ENCODE results near the gene KCNAB1. TPM values are rescaled to one million over a fixed set of nuclear protein-coding genes. Genes with fewer than 3 reads are reported as not detected.

KCNAB1 gene
- total RNA-seq, 1 experiment from 2014 or later, result not detected

- CTCF ChIA-PET, result no interaction called here
These were observed 11.8 kb upstream of the KCNAB1 start for GRCh38 chr3:156108616-156109015.

More at GRCh38 chr3:156108616-156109015, 11.8 kb upstream of the KCNAB1 start:
- H3K9me3 ChIP-seq (ENCODE audit: control insufficient read depth in 1 of 2, insufficient read depth in 1 of 2, low read depth in 1 of 2, low read length in 2 of 2), result no peaks in the 10 kb centered on the region
- ATAC-seq (no peak), DNase-seq (ENCODE audit: low read depth, low spot score) (no peak)
- TF ChIP-seq, protein P1, sequence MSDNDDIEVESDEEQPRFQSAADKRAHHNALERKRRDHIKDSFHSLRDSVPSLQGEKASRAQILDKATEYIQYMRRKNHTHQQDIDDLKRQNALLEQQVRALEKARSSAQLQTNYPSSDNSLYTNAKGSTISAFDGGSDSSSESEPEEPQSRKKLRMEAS (IDR thresholded peaks at IDR 0.05), result no peak
- TF ChIP-seq JUND (IDR thresholded peaks at IDR 0.05) (no peak), SIN3A (IDR thresholded peaks at IDR 0.05; ENCODE audit: low read depth) (no peak), ZNF274 (IDR thresholded peaks at IDR 0.05; ENCODE audit: low read depth, low read length) (no peak), CEBPB (IDR thresholded peaks at IDR 0.05; ENCODE audit: low read depth) (no peak), ZFX (IDR thresholded peaks at IDR 0.05) (no peak), POLR2A (IDR thresholded peaks at IDR 0.05; ENCODE audit: borderline replicate concordance, extremely low read depth, insufficient read depth, insufficient read length) (no peak), EZH2phosphoT487 (IDR thresholded peaks at IDR 0.05; ENCODE audit: borderline replicate concordance) (no peak), REST (IDR thresholded peaks at IDR 0.05; ENCODE audit: low read depth) (no peak), YY1 (IDR thresholded peaks at IDR 0.05; ENCODE audit: extremely low read depth, insufficient replicate concordance, low read depth, low read length) (no peak)
- TF ChIP-seq, protein P2, sequence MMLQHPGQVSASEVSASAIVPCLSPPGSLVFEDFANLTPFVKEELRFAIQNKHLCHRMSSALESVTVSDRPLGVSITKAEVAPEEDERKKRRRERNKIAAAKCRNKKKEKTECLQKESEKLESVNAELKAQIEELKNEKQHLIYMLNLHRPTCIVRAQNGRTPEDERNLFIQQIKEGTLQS (IDR thresholded peaks at IDR 0.05), result no peak
- TF ChIP-seq, protein P3, sequence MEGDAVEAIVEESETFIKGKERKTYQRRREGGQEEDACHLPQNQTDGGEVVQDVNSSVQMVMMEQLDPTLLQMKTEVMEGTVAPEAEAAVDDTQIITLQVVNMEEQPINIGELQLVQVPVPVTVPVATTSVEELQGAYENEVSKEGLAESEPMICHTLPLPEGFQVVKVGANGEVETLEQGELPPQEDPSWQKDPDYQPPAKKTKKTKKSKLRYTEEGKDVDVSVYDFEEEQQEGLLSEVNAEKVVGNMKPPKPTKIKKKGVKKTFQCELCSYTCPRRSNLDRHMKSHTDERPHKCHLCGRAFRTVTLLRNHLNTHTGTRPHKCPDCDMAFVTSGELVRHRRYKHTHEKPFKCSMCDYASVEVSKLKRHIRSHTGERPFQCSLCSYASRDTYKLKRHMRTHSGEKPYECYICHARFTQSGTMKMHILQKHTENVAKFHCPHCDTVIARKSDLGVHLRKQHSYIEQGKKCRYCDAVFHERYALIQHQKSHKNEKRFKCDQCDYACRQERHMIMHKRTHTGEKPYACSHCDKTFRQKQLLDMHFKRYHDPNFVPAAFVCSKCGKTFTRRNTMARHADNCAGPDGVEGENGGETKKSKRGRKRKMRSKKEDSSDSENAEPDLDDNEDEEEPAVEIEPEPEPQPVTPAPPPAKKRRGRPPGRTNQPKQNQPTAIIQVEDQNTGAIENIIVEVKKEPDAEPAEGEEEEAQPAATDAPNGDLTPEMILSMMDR (IDR thresholded peaks at IDR 0.05 in 2 of 3, conservative IDR thresholded peaks at IDR 0.05 in 1 of 3; ENCODE audit: borderline replicate concordance in 1 of 3, insufficient read depth in 1 of 3, low read depth in 2 of 3, low read length in 2 of 3), result no peak
- no peak overlapping the region for H3K27ac ChIP-seq (ENCODE audit: low read depth, low read length)
- no TSS peak for BruUV-seq (replicated peaks)
- no peaks in the 10 kb centered on the region for H4K20me1 ChIP-seq (ENCODE audit: insufficient read depth)
- ChIA-PET RAD21 (ENCODE audit: low non-redundant PET in 1 of 2, low total read pairs in 2 of 2, uncharacterized antibody in 2 of 2, unreplicated experiment in 2 of 2) (no interaction called here), POLR2A (no interaction called here)
- H3K4me3 ChIP-seq (replicated peaks in 1 of 2; ENCODE audit: low read depth in 1 of 2, low read length in 2 of 2), result no peak overlapping the region
- no peaks in the 10 kb centered on the region for H3K36me3 ChIP-seq (ENCODE audit: control insufficient read depth in 1 of 2, insufficient read depth in 2 of 2, low read length in 2 of 2)
- intact Hi-C loops (cut with micrococcal nuclease), result no loop called here
- H2AFZ ChIP-seq (ENCODE audit: low read depth, low read length, poor library complexity, severe bottlenecking), result no peak overlapping the region
- no peak overlapping the region for H3K9ac ChIP-seq (ENCODE audit: low read length)
- no peaks in the 10 kb centered on the region for H3K79me2 ChIP-seq (ENCODE audit: insufficient read depth, low read length)
- H3K27me3 ChIP-seq (ENCODE audit: insufficient read depth, low read length), result no peaks in the 10 kb centered on the region
- H3K9me2 ChIP-seq (ENCODE audit: insufficient read depth), result no peaks in the 10 kb centered on the region
- H3K4me2 ChIP-seq (ENCODE audit: low read length), result no peak overlapping the region
- H3K4me1 ChIP-seq (ENCODE audit: control insufficient read depth in 1 of 2, insufficient read depth in 2 of 2, low read length in 2 of 2), result no peaks in the 10 kb centered on the region

All from HCT116 (cell line).